OCI-LY3 (cell line): Measurements from ENCODE around the gene ZNF358.

Experiments
- CTCF ChIP-seq: fragments of 200-600, 300-600 bp; sonication (generic); IDR thresholded peaks from 2 replicates; pipeline ENCODE4 v1.5.1; 2014; ENCODE audit warnings: antibody characterized with exemption, low read length, low read depth
- EZH2phosphoT487 ChIP-seq: fragments of 200-600 bp; shearing (Covaris generic); IDR thresholded peaks from 2 replicates; pipeline ENCODE4 v1.6.1; 2018; ENCODE audit warnings: antibody characterized with exemption, mixed run types, low read depth

DNA sequence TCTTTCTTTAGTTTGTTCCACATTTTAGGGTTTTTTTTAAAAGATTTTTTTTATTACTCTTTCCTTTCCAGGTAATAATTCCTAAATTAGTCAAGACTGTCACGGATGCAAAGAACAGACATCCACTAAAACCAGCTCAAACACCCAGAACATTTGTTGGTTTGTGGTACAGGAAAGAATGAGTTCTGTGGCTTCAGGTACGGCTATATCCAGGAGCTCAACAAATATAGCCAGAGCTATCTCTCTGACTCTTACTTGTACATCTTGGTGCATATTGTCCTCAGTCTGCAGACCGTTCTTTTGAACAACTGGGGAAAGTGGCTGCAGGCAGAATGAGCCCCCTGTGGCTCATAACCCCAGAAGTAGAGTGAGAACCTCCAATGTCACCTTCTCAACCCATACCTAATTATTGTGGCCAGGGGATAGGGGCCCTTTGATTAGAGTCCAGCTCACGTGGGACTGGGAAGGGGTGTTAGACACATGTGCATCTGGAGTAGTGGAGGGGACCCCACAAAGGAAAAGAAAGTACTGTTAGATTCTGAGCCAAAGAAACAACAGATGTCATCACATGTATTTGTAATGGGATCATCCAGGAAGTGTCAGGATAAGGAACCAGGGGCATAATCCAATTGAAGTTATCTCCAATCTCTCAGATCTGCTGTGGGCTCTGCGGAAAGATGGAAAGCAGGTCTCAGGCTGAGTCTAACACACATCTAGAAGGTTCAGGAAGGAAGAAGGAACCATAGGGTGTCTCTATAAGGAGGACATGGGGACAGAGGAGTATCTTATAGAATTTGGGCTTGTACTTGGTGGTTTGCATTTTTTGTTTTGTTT lies 1.9 kb upstream of the ZNF358 start:
- TF ChIP-seq CTCF, result no peak
- TF ChIP-seq EZH2phosphoT487, result no peak
